ENCODE results near the gene HCN3.
"Not testable (repeated sequence)": the region's sequence is repeated elsewhere in the genome, so short reads cannot be mapped to it uniquely, and the experiment has no call there.

HCN3 gene

DNA sequence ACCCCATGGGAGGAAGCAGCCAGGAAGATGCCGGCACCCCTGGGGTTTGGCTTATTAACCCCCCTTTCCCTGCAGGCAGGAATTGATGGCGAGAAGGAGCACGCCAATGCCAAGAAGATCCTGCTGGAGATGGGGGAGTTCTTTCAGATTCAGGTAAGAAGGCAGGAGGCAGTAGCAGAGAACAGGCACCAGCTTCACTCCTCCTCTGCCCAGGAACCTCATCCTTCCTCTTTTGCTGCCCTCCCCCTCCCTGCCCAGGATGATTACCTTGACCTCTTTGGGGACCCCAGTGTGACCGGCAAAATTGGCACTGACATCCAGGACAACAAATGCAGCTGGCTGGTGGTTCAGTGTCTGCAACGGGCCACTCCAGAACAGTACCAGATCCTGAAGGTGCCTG lies 42.3 kb downstream of the HCN3 start:
- no peak for DNase-seq

DNA sequence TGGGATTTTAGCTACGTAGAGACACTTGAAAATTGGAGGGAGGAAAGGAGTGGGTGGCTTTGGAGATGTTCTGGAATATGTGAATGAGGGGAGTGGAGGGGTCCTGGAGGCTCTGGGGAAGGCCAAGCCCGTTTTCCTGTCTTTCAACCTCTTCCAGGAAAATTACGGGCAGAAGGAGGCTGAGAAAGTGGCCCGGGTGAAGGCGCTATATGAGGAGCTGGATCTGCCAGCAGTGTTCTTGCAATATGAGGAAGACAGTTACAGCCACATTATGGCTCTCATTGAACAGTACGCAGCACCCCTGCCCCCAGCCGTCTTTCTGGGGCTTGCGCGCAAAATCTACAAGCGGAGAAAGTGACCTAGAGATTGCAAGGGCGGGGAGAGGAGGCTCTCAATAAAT lies 43.0 kb downstream of the HCN3 start:
- no peak for DNase-seq

DNA sequence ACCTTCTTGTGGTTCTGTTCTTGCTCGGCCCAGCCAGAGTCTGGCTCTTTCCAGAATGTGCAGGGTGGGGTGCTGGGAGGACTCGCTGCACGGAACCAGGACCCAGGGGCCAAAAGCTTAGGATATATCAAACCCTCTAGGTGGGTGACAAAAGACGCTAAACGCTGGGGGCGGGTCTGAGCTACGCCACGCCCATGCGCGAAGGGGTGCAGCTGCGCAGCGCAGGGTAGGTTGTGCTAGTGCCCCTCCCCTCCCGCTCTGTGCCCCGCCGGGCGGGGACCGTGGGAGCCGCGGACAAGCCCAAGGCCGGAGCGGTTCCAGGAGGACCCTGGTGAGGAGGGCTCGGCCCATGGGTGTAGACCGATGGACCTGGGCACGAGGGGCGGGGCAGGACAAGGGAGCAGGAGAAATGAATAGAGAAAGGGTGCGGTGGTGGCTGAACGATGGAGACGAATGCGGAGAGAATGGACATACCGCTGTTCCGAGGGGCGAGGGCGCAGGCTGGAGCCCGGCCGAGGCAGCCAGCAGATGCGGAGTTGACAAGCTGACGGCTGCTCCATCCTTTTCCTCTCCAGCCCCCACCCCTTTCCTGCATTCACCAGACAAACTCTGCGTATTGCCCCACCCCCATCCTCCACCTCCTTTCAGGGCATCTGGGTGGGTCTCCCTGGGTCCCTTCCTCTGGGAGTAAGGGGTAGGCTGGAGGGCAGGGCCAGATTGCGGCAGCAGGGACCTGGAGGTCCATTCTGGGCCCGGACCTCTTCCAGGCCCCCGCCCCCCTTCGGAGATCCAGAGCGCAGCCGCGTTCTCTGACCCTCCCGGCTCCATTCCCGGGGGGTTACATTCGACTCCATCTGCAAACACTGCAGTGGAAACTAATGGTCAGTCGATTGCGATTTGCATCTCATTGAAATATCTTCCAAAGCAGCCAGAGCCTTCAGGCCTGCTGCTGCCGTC lies 43.7 kb downstream of the HCN3 start, which contains the start of gene RUSC1:
RUSC1 (plus strand) TSS at position 234 of the 957 bp plus-strand sequence. CDS start 880 bp downstream, outside the sequence.
- DNase-seq: peak; percentile 45

DNA sequence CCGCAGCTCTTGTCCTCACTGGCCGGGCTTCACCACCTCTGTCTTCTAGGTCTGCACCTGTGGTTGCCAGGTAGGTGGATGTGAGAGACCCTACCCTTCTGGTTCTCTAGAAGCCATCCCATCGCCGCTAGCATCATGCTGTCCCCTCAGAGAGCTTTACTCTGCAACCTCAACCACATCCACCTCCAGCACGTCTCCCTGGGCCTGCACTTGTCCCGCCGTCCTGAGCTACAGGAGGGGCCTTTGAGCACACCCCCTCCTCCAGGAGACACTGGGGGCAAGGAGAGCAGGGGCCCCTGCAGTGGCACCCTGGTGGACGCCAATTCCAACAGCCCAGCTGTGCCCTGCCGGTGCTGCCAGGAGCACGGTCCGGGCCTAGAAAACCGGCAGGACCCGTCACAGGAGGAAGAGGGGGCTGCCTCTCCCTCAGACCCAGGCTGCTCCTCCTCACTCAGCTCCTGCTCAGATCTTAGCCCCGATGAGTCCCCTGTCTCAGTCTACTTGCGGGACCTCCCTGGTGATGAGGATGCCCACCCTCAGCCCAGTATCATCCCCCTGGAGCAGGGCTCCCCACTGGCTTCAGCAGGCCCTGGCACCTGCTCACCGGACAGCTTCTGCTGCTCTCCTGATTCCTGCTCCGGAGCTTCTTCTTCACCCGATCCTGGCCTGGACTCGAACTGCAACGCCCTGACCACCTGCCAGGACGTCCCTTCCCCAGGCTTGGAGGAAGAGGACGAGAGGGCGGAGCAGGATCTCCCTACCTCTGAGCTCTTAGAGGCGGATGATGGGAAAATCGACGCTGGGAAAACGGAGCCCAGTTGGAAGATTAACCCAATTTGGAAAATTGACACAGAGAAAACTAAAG lies 44.6 kb downstream of the HCN3 start:
- no peak for DNase-seq

DNA sequence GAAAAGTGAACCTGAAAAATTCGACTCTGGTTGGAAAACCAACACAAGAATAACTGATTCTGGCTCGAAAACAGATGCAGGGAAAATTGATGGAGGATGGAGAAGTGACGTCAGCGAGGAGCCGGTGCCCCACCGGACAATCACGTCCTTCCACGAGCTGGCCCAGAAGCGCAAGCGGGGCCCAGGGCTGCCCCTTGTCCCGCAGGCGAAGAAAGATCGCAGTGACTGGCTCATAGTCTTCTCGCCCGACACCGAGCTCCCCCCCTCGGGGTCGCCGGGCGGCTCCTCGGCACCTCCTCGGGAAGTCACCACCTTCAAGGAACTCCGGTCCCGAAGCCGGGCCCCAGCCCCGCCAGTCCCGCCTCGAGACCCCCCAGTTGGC lies 45.3 kb downstream of the HCN3 start:
- no peak for DNase-seq

DNA sequence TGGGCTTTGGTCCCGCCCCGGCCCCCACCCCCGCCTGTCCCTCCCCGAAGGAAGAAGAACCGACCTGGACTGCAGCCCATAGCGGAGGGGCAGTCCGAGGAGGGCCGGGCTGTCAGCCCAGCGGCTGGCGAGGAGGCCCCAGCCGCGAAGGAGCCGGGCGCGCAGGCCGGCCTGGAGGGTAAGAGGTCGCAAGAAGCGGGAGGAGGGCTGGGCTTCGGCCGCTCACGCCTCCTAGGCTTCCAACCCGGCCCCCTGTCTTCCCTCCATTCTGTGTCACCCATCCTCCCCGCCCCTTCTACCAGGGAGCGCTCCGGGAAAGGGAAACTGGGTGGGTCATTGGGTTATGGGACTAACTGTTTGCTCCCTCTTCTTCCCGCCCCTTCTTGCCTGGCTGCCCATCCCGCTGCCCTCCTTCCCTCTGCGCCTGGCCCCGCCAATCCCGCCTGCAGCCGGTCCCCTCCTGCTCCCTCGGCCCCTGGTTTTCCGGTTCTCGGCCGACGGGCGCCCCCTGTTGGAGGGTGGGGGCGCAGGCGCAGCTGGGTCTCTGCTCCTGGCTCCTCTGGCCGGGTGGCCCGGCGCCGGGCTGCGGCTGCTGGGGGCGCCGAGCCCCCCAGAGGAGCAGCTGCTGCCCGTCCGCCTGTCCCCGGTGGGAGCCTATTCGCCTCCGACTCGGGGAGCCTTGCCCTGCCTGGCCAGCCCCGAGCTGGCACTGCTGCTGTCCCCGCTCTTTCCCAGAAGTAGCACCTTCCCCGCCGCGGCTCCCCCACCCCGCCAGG lies 45.9 kb downstream of the HCN3 start:
- DNase-seq: peak; percentile 90

DNA sequence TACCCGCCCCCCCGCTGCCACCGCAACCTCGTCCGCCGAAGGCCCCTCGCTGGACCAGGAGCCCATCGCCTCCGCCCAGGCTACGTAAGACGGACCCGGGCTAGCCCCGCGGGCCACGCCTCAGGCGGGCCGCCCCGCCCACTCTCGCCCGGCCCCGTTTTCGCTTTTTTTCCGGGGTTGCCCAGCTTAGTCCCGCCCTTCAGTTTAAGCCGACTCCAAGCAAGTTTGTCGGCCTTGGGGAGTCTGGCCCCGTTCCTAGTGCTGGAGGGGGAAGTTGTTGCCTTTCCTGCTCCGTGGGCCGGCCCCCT lies 46.4 kb downstream of the HCN3 start:
- peak; percentile 44 for DNase-seq

DNA sequence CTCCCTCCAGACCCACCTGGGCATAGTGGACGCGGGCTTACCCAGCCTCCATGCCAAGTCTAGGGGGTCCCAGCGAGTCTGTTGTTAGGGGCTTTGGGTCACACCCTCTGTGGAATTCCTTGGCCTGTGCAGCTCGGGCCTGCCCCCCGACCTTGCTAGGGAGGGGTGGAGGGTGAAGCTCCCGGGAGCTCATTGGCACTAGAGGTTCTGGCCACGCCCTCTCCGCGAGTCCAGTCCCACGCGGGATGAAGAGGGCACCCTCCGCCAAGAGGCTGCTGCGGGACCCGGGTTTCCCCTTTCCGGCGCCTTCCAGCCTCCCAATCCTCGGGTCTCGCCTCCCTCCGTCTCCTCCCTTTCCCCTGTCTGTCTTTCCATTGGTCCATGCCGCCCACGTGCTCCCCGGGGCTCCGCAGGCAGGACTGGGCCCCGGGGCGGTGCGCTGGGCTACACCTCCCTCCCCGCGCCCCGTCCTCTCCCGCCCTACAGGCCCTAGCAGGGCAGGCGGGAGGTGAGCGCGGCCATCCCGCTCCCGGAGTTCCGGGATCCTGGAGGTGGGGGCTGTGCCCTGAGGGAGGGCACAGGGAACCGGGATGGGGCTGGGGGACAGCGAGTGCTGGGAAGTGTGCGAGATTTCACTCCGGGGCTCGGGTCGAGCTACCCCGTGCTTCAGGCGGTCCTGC lies 46.9 kb downstream of the HCN3 start:
- peak; percentile 95 for DNase-seq

DNA sequence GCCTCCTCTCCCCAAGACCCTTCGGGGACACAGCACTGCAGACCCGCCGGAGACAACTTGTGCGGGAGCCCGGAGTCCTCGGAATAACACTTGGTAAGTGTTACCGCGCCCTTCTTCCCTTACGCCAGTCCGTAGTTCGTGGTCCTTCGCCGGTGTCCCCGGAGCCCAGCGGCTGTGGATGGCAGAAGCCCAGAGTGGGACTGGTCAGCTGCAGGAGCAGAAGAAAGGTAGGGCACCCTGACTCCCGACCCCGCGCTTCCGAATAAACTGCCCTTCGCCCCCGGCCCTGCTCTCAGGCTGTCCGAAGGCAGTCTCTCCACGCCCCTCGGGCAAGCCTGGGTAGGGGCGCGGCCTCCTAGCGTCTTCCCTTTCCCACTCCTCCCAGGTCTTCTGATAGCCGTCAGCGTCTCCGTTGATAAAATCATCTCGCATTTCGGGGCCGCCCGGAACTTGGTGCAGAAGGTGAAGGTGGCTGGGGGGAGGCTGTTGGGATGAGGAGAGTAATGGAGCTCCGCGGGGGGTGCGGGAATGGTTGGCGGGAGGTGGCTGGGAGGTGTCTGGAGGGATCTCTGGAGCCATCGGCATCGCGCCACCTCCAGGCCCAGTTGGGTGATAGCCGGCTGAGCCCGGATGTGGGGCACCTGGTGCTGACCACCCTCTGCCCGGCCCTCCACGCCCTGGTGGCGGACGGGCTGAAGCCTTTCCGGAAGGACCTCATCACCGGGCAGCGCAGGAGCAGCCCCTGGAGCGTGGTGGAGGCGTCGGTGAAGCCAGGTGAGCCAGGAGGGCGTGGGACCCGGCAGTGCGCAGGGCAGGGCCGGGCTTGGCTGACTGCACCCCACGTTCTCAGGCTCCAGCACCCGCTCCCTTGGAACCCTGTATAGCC lies 47.7 kb downstream of the HCN3 start:
- DNase-seq: no peak

DNA sequence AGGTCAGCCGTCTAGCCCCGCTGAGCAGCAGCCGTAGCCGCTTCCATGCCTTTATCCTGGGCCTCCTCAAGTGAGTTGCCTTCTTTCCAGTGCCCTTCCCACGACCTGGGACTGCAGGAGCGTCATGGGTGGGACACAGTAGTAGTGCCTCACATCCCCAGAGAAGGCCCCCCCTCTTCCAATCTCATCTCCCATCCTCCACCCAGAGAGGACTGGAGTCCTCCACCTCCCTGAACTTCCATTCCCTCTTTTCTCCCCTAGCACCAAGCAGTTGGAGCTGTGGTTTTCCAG lies 48.3 kb downstream of the HCN3 start:
- no peak for DNase-seq

DNA sequence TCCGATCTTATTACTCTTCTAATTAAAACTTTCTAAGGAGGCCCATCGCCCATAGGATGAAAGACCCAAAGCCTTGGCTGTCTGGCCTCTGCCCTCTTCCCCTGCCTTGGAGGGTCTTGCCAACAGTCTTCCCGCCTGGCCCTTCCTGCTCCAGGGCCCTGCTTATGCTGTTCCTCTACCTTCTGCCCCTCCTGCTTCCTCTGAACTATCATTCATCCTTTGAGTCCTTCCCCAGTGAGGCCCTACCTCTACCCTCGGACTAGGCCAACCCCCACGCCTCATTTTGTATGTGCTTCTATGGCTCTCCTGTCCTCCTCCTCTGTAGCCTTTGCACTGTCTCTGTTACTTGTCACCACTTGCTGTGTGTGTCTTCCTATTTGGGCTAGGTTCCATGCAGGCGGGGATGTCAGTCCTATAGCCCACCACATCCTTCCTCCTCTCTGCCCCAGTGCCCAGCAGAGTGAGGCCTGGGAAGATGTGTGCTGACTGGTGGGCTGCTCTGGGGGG lies 48.8 kb downstream of the HCN3 start:
- DNase-seq: no peak

DNA sequence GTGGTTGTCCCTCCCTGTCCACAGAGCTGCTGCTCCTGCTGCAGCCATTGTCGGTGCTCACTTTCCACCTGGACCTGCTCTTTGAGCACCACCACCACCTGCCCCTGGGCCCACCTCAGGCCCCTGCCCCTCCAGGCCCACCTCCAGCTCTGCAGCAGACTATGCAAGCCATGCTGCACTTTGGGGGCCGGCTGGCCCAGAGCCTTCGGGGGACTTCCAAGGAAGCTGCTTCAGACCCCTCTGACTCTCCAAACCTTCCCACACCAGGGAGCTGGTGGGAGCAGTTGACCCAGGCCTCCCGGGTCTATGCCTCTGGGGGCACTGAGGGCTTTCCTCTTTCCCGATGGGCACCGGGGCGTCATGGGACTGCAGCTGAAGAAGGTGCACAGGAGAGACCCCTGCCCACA lies 49.4 kb downstream of the HCN3 start:
- no peak for DNase-seq

DNA sequence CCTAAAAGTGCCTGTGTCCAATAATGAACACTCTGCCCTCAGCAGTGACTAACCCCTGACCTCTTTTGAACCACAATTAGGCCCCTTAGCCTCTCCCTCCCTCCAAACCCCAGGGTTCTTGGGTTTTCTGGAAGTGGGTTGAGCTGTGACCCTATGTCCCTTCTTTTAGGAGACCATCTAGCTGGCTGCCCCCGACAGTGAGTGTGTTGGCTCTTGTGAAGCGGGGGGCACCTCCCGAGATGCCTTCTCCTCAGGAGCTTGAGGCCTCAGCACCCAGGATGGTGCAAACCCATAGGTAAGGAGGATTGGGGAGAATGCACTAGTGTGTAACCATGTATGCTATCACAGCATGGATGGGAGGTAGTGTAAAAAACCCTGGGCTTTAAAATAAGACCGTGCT lies 50.7 kb downstream of the HCN3 start:
- no peak for DNase-seq

DNA sequence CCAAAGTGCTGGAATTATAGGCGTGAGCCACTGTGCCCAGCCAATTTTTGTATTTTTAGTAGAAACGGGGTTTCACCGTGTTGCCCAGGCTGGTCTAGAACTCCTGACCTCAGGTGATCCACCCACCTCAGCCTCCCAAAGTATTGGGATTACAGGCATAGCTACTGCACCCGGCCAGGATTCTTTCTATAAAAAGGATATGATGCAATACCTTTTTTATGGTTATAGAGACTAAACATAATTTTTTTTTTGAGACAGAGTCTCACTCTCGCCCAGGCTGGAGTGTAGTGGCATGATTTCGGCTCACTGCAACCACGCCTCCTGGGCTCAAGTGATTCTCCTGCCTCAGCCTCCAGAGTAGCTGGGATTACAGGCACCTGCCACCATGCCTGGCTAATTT lies 51.6 kb downstream of the HCN3 start:
- not testable (repeated sequence) for DNase-seq

DNA sequence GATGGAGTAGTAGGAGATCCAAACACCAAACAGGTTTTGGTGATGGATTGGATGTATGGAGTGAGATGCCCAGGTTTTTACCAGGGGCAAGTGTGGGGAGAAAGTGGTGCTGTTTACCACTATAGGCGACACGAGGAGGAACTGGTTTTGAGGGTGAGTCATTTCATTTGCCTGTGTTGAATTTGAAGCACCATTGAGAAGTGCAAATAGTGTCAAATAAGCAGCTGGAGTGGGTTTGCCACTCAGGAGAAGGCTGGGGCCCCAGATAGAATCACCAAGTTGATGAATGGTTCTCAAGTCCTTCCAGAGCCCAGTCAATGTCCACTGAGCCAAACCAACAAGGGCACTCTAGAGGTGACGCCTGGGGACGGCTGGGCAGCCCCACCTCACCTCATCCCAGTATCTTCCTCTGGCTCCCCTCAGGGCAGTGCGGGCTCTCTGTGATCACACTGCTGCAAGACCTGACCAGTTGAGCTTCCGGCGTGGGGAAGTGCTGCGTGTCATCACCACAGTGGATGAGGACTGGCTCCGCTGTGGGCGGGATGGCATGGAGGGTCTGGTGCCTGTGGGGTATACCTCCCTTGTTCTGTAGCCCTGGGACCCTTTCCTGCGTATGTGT lies 52.8 kb downstream of the HCN3 start:
- DNase-seq: no peak

DNA sequence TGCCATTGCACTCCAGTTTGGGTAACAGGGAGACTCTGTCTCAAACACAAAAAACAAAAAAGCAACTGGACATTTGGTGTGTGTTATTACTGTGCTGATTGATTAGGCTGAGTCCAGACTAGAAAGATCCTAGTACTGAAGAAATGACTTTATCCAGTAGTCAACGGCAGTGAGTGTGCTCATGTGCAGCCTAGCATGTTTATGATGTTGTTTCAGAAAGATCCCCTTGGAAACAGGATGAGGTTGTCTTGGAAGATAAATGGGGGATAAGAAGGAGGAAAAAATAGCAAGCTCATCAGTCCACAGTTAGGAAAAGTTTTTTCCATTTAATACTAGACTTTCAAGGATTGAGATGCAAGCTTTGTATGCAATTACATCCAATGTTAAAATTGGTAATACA lies 57.7 kb downstream of the HCN3 start:
- DNase-seq: no peak

Measured in amniotic stem cell (primary cell).